Heart right ventricle (tissue), 16 donors: ENCODE results near the gene SOD1. TPM values are rescaled to one million over a fixed set of nuclear protein-coding genes. Genes with fewer than 3 reads are reported as not detected.

Source experiments
- ATAC-seq, 8 donors: fragments of 200-7000 bp; cut with Tn5 transposase; one replicate each; pipeline ENCODE4 v1.9.1; 2020; ENCODE audit warnings: mild to moderate bottlenecking in 8 of 8, moderate library complexity in 8 of 8, moderate number of reproducible peaks in 1 of 8
- DNase-seq, 2 donors: peaks; one replicate each; pipeline ENCODE4 v3.0.0-alpha.2; 2020
- H3K27ac ChIP-seq, 10 donors: fragments of 200-600 bp; sonication (generic) in 2 of 10; one replicate each; pipeline versions ENCODE4 v1.5.0 to v1.8.0; 2020 to 2022; ENCODE audit warnings: mild to moderate bottlenecking in 3 of 10
- H3K27me3 ChIP-seq, 7 donors: fragments of 200-600 bp; one replicate each; pipeline ENCODE4 v1.8.0; 2021 to 2022; ENCODE audit warnings: mild to moderate bottlenecking in 2 of 7
- H3K36me3 ChIP-seq, 9 donors: fragments of 200-600 bp; sonication (generic) in 1 of 9; one replicate each; pipeline versions ENCODE4 v1.5.0 to v1.8.0; 2020 to 2022; ENCODE audit warnings: mild to moderate bottlenecking in 2 of 9
- H3K4me1 ChIP-seq, 9 donors: fragments of 200-600 bp; sonication (generic) in 1 of 9; one replicate each; pipeline versions ENCODE4 v1.5.0 to v1.8.0; 2020 to 2022; ENCODE audit warnings: mild to moderate bottlenecking in 4 of 9
- H3K4me3 ChIP-seq, 10 donors: fragments of 200-600 bp; sonication (generic) in 2 of 10; one replicate each; pipeline versions ENCODE4 v1.5.0 to v1.8.0; 2020 to 2022; ENCODE audit warnings: mild to moderate bottlenecking in 7 of 10, moderate library complexity in 2 of 10
- H3K9me3 ChIP-seq, 11 donors: fragments of 200-600 bp in 10 of 11; sonication (generic) in 2 of 11; one replicate each; pipeline versions ENCODE4 v1.5.0 to v1.8.0; 2013 to 2022; ENCODE audit warnings: mild to moderate bottlenecking in 2 of 11, control low read depth in 1 of 11, moderate library complexity in 1 of 11
- WGBS, 2 donors: extraction: QIAGEN DNeasy Blood & Tissue Kit; methylation state at CpG; one replicate each; pipeline ENCODE4 v1.1.7; 2013; ENCODE audit warnings: inconsistent platforms in 1 of 2; 5-methylcytosine and 5-hydroxymethylcytosine counted together
- intact Hi-C, 10 donors: fragments of 100-400 bp; cut with DNase I; formaldehyde crosslinking; loops; one replicate each; pipeline versions ENCODE4 v1.11.1 to v1.14.2; 2022
- polyA plus RNA-seq, 2 donors: library from polyadenylated mRNA; stranded (reverse); fragments of 200-250 nt; gene quantifications; one replicate each; pipeline ENCODE4 v1.2.3, GENCODE V29; 2013
- total RNA-seq, 10 donors: library from RNA; stranded (reverse); fragmentation: NEBNext Ultra II Directional in 3 of 10; extraction: Animal tissue kit (Norgen Biotek cat#: 25700) in 3 of 10; gene quantifications; one replicate each; pipeline versions ENCODE4 v1.2.1 to v1.2.4, GENCODE V29; 2021 to 2023
- TF ChIP-seq, protein P1 (sequence below), 9 donors: fragments of 200-600 bp; sonication (generic) in 2 of 9; IDR thresholded peaks; one replicate each; pipeline versions ENCODE4 v1.5.0 to v1.8.0; 2021 to 2022; ENCODE audit warnings: antibody characterized with exemption in 9 of 9, mild to moderate bottlenecking in 5 of 9, moderate library complexity in 1 of 9
- donor health status: Arrhythmogenic right ventricular cardiomyopathy.
- donor health status: ischemic (EF 13 %, LVEDD 7.1; RV severe dilation, severe dysfunction).
- donor health status: healthy with polysubstance abuse.
- donor health status: DM: no; HTN: yes; CAD: no.
- donor health status: DM: no; HTN: no; CAD: no.
- donor health status: ischemic (EF 25% LVEDD 6.9; RV normal size, moderate dysfunction).
- donor health status: ischemic (EF 25% LVEDD 5.7; RV mildly dilated, moderate dysfunction).
- donor health status: healthy.
- donor health status: DM: yes; HTN: yes; CAD: no.
- donor health status: Ischemic cardiomyopathy.
- donor health status: ischemic (EF 35%, LVEDD 5.7; RV mildly dilated, moderate dysfunction).
- donor health status: nonischemic (EF 11% LVEDD 7.7; RV severe dilation, severe dysfunction).
- donor health status: DM: yes; HTN: yes; CAD: no.
- donor health status: PGD.
- donor health status: ischemic (EF 29% LVEDD 5.4; RV normal size, mild dysfunction).
- donor health status: nonischemic (EF 23%, LVEDD 6.1; RV moderate dilation, normal function).

Gene SOD1
- total and polyA plus RNA-seq, 12 donors = 358 to 456 (median 420) TPM

- intact Hi-C loops = no loop called here
- WGBS, 2 donors = 59 to 65% methylated on average over 3 of the region's 3 CpGs
- no peaks in the 10 kb centered on the region for H3K27me3 ChIP-seq
- peaks cover 3 to 75% (median 54%) of the 10 kb centered on the region in 9 donors for H3K4me1 ChIP-seq
- ATAC-seq = no peak
- no peaks in the 10 kb centered on the region for H3K36me3 ChIP-seq
- no peaks in the 10 kb centered on the region for H3K9me3 ChIP-seq
- no peak overlapping the region for H3K4me3 ChIP-seq
- no peak for DNase-seq
- H3K27ac ChIP-seq = no peak overlapping the region
- TF ChIP-seq, protein P1, sequence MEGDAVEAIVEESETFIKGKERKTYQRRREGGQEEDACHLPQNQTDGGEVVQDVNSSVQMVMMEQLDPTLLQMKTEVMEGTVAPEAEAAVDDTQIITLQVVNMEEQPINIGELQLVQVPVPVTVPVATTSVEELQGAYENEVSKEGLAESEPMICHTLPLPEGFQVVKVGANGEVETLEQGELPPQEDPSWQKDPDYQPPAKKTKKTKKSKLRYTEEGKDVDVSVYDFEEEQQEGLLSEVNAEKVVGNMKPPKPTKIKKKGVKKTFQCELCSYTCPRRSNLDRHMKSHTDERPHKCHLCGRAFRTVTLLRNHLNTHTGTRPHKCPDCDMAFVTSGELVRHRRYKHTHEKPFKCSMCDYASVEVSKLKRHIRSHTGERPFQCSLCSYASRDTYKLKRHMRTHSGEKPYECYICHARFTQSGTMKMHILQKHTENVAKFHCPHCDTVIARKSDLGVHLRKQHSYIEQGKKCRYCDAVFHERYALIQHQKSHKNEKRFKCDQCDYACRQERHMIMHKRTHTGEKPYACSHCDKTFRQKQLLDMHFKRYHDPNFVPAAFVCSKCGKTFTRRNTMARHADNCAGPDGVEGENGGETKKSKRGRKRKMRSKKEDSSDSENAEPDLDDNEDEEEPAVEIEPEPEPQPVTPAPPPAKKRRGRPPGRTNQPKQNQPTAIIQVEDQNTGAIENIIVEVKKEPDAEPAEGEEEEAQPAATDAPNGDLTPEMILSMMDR (IDR thresholded peaks at IDR 0.05) = no peak
Observed at GRCh38 chr21:31713115-31713514, 53.6 kb downstream of the SOD1 start.

- H3K9me3 ChIP-seq = no peaks in the 10 kb centered on the region
- H3K4me3 ChIP-seq = no peak overlapping the region
- no peaks in the 10 kb centered on the region for H3K36me3 ChIP-seq
- no peaks in the 10 kb centered on the region for H3K27me3 ChIP-seq
- peak overlapping the region in 2 of 10 donors; percentile 9 to 38 for H3K27ac ChIP-seq
- no peak for DNase-seq
- WGBS, 2 donors = 51 to 60% methylated on average over 5 of the region's 5 CpGs
- peak in 4 of 8 donors; percentile 23 to 40 (median 30) for ATAC-seq
- intact Hi-C loops = no loop called here
- TF ChIP-seq, protein P1 (IDR thresholded peaks at IDR 0.05) = no peak
- H3K4me1 ChIP-seq = peaks cover 3 to 67% (median 48%) of the 10 kb centered on the region in 9 donors
Observed at GRCh38 chr21:31713973-31714740, 54.7 kb downstream of the SOD1 start.

DNA sequence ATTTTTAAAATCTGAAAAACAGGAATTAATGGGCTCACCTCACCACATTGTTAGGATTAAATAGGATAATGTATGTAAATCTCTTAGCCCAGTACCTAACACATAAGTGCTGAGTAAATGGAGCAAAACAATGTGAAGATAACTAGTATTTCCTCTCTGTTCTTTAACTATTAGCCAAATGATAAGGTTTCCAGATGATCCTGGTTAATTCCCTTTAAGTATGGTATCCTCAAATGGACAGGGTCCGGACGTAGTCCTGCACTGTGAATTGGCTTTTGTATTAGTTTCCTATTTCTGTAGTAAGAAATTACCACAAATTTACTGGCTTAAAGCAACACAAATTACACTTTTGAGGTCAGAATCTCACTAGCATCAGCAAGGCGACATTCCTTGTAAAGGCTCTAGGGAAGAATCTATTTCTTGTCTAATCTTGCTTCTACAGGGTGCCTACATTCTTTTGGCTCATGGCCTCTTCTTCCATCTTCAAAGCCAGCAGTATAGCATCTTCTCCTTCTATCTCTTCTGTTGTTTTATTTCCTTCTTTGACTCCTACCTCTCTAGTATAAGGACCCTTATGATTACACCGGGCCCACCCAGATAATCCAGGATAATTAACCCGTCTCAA lies 55.4 kb downstream of the SOD1 start:
- TF ChIP-seq, protein P1 (IDR thresholded peaks at IDR 0.05) = no peak
- Histone ChIP-seq H3K36me3 (no peaks in the 10 kb centered on the region), H3K27me3 (no peaks in the 10 kb centered on the region), H3K9me3 (no peaks in the 10 kb centered on the region), H3K4me1 (peaks cover 3 to 62% (median 44%) of the 10 kb centered on the region in 9 donors), H3K4me3 (no peak overlapping the region), H3K27ac (peak overlapping the region in 1 of 10 donors; percentile 38)
- no peak for DNase-seq
- 80 to 81% methylated on average over 5 of the region's 5 CpGs for WGBS, 2 donors
- intact Hi-C loops = no loop called here
- ATAC-seq = peak in 2 of 8 donors; percentile 11 to 45

- ATAC-seq = no peak
- peaks cover 2 to 62% (median 39%) of the 10 kb centered on the region in 9 donors for H3K4me1 ChIP-seq
- intact Hi-C loops = no loop called here
Observed at GRCh38 chr21:31716106-31716505, 56.6 kb downstream of the SOD1 start.

More at GRCh38 chr21:31716106-31716505, 56.6 kb downstream of the SOD1 start:
- 85 to 87% methylated on average over 2 of the region's 2 CpGs for WGBS, 2 donors
- no peak overlapping the region for H3K27ac ChIP-seq
- H3K36me3 ChIP-seq = no peaks in the 10 kb centered on the region
- no peak overlapping the region for H3K4me3 ChIP-seq
- TF ChIP-seq, protein P1 (IDR thresholded peaks at IDR 0.05) = no peak
- H3K9me3 ChIP-seq = no peaks in the 10 kb centered on the region
- no peak for DNase-seq
- H3K27me3 ChIP-seq = no peaks in the 10 kb centered on the region

Other genes starting within 250 kb of the SOD1 start
- gene SCAF4, start 72.4 kb downstream of the SOD1 start, total RNA-seq = 10 to 100 TPM; 18.4 to 22.3 (median 20.5) TPM
- 1 to 10 TPM; 5.6 to 7.6 TPM for gene SCAF4, start 72.4 kb downstream of the SOD1 start, polyA plus RNA-seq
- under 1 TPM in 9 of 10 donors, not detected in 1; 0.04 to 0.81 (median 0.10) TPM for gene HUNK, start 213.3 kb downstream of the SOD1 start, total RNA-seq
- under 1 TPM in 1 of 2 donors, not detected in 1; 0.14 TPM for gene HUNK, start 213.3 kb downstream of the SOD1 start, polyA plus RNA-seq